ENCODE results near the gene TBX1. TPM values are rescaled to one million over a fixed set of nuclear protein-coding genes. Genes with fewer than 3 reads are reported as not detected.
"Not testable (repeated sequence)": the region's sequence is repeated elsewhere in the genome, so short reads cannot be mapped to it uniquely, and the experiment has no call there.

TBX1 gene
- total RNA-seq, 1 experiment from 2014 or later: 3.7 TPM

- DNase-seq (ENCODE audit: low spot score): no peak
These were observed 37.2 kb upstream of the TBX1 start, which contains the start of gene GP1BB for GRCh38 chr22:19723232-19723982. Gene GP1BB, plus strand, starts transcription at chr22:19723539. Its CDS starts 31 bp downstream, at chr22:19723570.

GRCh38 chr22:19723983-19724827 is 36.4 kb upstream of the TBX1 start:
- no peak for DNase-seq (ENCODE audit: low spot score)

DNA sequence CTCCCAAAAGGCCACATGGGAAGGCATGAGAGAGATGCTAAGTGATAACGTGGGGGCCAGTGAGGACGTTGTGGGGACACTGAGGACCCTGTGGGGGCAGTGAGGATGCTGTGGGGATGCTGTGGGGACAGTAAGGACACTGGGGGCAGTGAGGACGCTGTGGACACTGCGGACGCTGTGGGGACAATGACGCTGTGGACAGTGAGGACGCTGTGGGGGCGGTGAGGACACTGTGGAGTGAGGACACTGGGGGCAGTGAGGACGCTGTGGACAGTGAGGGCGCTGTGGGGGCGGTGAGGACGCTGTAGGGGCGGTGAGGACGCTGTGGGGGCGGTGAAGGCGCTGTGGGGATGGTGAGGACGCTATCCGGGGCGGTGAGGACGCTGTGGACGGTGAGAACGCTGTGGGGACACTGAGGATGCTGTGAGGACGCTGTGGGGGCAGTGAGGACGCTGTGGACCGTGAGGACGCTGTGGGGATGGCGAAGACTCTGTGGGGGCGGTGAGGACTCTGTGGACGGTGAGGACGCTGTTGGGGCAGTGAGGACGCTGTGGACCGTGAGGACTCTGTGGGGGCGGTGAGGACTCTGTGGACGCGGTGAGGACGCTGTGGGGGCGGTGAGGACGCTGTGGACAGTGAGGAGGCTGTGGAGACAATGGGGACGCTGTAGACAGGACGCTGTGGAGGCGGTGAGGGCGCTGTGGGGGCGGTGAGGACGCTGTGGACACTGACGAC is 35.5 kb upstream of the TBX1 start:
- no peak for DNase-seq (ENCODE audit: low spot score)

DNA sequence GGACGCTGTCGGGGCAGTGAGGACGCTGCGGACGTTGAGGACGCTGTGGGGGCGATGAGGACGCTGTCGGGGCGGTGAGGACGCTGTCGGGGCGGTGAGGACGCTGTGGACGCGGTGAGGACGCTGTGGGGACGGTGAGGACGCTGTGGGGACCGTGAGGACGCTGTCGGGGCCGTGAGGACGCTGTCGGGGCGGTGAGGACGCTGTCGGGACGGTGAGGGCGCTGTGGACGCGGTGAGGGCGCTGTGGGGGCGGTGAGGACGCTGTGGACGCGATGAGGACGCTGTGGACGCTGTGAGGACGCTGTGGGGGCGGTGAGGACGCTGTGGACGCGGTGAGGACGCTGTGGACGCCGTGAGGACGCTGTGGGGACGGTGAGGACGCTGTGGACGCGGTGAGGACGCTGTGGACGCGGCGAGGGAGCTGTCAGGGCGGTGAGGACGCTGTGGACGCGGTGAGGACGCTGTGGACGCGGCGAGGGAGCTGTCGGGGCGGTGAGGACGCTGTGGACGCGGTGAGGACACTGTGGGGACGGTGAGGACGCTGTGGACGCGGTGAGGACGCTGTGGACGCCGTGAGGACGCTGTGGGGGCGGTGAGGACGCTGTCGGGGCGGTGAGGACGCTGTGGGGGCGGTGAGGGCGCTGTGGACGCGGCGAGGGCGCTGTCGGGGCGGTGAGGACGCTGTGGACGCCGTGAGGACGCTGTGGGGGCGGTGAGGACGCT is 34.4 kb upstream of the TBX1 start:
- not testable (repeated sequence) for DNase-seq (ENCODE audit: low spot score)

GRCh38 chr22:19727310-19728150 is 33.0 kb upstream of the TBX1 start:
- DNase-seq (ENCODE audit: low spot score): no peak

GRCh38 chr22:19728271-19728670 is 32.3 kb upstream of the TBX1 start:
- DNase-seq (ENCODE audit: low spot score): no peak

DNA sequence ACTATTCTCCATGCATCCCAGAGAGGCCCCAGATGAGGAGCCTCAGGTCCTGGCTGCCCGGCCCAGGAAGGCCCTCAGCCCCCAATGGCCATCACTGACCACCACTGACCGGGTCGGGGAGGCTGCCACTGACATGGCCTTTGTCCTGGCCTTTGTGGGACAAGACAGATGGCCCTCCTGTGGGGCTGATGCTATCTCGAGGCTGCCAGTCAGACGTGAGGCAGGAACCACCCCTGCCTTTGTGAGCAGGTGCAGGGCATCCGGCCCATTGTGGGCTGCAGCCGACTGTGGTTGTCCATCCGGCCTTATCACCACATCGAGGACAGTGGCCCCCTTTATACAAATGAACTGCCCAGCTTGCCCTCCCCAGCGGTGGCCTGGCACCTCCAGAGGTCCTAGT is 31.7 kb upstream of the TBX1 start:
- no peak for DNase-seq (ENCODE audit: low spot score)

GRCh38 chr22:19729507-19729906 is 31.1 kb upstream of the TBX1 start:
- no peak for DNase-seq (ENCODE audit: low spot score)

DNA sequence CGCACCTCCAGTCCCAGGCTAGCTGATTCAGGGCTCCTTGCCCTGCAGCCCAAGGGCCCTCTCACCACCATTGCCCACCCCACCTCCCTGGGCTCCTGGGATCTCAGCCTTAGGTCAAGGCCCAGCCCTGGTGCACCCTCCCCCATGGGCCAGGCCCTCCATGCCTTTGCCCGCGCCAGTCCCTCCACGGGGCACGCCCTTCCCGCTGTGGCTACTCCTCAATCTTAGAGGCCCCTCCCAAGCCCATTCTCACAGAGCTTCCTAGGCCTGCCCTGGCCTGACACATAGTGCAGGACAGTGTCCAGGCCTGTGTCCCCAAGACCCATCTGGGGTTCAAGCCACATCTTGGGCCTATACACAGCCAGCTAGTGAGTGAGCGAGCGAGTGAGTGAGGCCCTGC is 30.4 kb upstream of the TBX1 start:
- no peak for DNase-seq (ENCODE audit: low spot score)

- DNase-seq (ENCODE audit: low spot score): peak; percentile 56
These were observed 29.8 kb upstream of the TBX1 start for GRCh38 chr22:19730655-19731360.

DNA sequence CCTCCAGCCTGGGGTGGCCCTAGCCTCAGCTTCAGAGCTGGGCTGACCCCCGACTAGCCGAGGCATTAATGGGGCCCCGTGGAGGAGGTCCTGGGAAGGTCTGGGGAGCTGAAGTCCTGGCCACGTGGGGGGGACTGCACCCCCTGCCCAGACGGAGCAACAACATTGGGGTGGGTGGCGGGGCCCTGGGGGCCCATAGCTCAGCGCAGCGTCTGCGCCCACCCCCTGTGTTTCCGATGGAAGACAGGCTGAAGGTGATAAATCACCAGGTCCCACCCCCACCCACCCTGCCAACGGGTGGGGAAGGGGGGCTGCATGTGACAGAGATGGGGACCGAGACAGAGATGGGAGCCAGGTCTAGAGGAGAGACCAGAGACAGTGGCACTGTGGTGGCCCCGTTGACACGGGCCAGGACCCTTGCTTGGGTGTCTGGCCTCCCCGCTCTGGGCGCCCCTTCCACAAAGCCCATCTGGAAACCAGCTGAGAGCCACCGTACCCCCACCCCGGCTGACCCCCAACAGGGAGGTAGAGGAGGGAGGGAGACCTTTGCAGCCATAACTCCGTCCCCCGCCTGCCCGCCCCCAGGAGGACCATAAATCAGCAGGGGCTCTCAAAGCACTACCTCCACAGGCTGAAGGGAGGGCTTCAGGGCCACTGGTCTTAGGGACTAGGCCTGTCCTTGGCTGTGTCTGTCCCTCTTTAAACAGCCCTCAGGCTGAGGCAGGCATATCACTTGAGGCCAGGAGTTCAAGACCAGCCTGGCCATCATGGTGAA is 29.0 kb upstream of the TBX1 start:
- DNase-seq (ENCODE audit: low spot score): no peak

DNA sequence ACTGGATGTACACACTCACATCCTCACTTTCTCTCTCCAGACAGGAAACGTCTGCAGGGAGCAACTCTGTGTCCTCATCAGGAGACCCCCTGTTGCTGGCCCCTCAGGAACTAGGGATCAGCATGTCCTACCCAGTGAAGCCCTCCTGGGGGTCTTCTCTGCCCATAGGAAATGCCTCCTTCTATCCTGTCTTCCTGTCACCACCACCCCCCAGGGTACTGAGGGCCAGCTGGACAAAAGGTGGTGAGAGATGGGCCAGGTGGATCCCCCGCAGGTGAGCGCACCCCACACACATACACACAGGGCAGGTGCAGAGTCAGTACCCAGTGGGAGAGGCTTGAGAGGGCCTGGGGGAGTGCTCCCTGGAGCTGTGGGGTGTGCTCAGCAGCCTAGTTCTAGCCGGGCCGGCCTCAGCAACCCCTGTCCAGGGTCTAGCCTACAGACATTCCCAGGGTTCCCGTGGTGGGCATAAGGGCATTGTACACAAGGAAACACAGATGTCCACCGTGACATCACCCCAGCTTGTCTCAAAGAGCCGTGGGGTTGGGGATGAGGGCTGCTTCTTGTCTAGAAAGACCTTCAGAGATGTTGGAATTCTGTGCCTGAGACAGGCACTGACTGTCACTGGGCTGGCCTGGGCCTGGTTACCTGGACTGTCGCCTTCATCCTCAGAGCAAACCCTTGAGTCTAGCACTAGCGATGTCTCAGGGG is 28.0 kb upstream of the TBX1 start:
- DNase-seq (ENCODE audit: low spot score): no peak

DNA sequence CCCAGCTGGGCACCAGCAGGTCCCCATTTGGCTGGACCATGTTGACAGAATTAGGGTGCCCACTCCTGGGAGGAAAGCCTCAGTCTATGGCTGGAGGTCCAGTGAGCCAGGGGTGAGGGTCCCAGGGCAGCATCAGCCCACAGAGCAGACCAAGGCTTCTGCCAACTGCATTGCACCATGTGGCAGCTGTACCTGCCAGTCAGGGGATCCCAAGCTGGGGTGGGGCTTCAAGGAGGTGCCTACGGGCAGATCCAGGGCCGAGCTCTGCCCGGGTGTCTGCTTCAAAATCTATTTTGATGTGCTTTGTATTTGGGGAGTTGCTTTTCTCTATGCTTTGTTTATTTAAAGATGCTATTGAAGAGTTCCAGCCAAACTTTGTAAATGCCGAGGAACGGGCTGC is 26.8 kb upstream of the TBX1 start:
- no peak for DNase-seq (ENCODE audit: low spot score)

DNA sequence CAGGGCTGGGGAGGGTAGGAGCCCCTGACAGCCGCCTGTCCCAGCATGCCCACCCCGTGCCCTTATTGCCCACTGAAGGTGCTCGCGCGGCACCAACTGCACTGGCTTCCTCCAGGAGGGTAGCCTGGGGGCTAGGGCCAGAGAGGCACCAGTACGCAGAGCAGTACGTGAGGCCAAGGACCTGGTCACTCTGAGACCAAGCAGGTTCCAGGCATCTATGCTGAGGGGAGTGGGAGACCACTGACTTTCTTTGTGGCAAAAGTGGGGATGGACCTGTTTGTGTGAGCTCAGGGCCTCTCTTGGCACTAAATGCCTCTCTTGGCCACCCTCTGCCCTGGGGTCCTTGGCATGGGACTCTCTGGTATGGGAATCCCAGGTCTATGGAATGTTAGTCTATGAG is 26.4 kb upstream of the TBX1 start:
- DNase-seq (ENCODE audit: low spot score): no peak

DNA sequence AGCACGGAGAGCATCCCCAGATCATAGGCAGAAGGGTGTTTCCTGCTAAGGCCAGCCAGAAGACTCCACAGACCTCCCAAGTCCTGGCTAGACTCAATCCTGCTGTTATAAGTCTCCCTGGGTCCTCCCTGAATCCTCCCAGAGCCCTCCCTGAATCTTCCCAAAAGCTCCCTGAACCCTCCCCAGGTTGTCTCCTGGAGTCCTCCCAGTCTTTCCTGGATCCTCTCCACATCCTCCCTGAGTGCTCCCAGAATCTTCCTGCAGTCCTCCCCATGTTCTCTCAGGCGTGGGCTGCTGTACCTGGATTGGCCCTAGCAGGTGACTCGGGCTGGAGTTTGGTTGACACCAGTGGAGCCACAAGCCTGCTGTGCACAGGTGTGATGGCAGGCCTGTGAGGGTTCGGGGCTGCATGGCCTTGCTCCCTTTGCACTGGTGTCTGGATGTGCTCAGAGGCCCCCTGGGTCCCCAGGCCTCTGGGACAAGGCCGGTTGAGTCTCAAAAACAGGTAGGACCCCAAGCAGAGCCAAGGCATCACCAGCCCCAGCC is 25.7 kb upstream of the TBX1 start:
- DNase-seq (ENCODE audit: low spot score): no peak

DNA sequence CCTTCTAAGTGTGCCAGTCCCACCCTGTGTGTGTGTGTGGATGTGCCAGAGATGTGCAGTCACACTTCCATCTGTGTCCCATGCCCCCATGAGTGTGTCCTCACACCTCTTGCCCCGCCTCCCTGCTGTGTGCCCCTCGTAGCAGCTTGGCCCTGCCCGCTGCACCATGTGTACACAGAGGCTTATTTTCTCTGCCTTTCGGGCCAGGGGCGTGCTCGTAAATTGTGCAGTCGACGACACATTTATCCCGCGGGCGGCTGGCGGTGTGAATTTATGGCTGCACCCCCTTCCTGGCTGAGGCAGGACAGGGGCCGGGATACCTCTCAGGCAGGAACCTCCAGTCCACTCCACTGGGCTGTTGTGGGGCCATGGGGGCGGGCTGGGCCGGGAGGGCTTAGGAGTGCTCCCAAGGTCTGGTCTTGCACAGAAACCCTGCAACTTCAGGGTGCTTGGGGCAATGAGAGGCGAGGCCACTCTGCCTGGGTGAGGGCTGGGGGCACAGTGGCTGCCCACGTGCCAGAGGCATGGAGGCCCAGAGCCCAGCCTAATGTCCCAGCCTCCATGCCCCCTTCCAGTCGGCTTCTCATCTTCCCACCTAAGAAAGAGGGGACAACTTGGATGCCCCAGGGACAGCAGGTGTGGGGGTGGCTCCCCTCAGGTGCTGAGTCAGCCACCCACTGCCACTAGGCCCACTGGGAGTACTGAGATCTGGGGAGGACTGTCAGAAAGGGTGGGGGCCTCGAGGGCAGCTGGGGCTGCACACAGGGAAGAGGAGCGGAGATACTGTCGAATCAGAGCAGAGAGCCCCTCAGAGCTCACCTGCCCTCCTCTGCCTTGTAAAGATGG is 24.7 kb upstream of the TBX1 start:
- DNase-seq (ENCODE audit: low spot score): no peak

Measured in A172 (cell line).